Fibroblast of lung (primary cell): Measurements from ENCODE around the gene AQP12B.

Experiments
- EZH2 ChIP-seq: IDR thresholded peaks from 2 replicates; pipeline ENCODE4 v1.5.1; 2012; ENCODE audit warnings: low read length, control low read depth, mild to moderate bottlenecking; ENCODE audit errors: missing control alignments
- TF ChIP-seq, protein P1 (sequence below), 2 donors: IDR thresholded peaks in 1 of 2; conservative IDR thresholded peaks in 1 of 2; 1 replicate in 1 of 2; 2 replicates in 1 of 2; pipeline ENCODE4 v1.5.1; 2011 to 2012; ENCODE audit warnings: low read length in 2 of 2, control low read depth in 1 of 2, inconsistent platforms in 1 of 2, low read depth in 1 of 2, mild to moderate bottlenecking in 1 of 2

DNA sequence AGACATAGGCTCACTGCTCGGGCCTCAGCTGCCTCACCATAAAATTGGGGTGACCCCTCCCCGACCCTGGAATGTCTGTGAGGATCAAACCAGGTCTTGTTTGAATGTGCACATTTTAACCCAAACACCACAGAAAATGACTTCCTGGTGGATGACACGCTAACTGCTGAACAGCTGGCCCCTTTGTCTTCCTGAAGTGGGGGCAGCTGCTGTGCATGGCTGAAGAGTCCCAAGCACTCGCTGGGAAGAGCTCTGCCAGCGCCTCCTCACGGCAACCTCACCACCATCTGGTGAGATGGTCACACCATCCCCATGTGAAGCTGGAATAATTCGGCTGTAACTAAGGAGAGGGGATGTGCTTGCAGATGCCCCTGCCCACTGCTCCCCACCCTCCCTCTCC, 43.0 kb upstream of the AQP12B start:
- TF ChIP-seq, protein P1, sequence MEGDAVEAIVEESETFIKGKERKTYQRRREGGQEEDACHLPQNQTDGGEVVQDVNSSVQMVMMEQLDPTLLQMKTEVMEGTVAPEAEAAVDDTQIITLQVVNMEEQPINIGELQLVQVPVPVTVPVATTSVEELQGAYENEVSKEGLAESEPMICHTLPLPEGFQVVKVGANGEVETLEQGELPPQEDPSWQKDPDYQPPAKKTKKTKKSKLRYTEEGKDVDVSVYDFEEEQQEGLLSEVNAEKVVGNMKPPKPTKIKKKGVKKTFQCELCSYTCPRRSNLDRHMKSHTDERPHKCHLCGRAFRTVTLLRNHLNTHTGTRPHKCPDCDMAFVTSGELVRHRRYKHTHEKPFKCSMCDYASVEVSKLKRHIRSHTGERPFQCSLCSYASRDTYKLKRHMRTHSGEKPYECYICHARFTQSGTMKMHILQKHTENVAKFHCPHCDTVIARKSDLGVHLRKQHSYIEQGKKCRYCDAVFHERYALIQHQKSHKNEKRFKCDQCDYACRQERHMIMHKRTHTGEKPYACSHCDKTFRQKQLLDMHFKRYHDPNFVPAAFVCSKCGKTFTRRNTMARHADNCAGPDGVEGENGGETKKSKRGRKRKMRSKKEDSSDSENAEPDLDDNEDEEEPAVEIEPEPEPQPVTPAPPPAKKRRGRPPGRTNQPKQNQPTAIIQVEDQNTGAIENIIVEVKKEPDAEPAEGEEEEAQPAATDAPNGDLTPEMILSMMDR (conservative IDR thresholded peaks at IDR 0.05 in 1 of 2, IDR thresholded peaks at IDR 0.05 in 1 of 2; ENCODE audit: low read depth in 1 of 2, low read length in 2 of 2): no peak
- no peak for TF ChIP-seq EZH2
